SKM-1 (cell line): ENCODE data around the gene APEX1.

Source experiments
- DNase-seq: peaks from one replicate; lab custom pipeline; 2025; ENCODE audit not compliant: unreplicated experiment; lab: John Stamatoyannopoulos, UW

The APEX1 gene

DNA sequence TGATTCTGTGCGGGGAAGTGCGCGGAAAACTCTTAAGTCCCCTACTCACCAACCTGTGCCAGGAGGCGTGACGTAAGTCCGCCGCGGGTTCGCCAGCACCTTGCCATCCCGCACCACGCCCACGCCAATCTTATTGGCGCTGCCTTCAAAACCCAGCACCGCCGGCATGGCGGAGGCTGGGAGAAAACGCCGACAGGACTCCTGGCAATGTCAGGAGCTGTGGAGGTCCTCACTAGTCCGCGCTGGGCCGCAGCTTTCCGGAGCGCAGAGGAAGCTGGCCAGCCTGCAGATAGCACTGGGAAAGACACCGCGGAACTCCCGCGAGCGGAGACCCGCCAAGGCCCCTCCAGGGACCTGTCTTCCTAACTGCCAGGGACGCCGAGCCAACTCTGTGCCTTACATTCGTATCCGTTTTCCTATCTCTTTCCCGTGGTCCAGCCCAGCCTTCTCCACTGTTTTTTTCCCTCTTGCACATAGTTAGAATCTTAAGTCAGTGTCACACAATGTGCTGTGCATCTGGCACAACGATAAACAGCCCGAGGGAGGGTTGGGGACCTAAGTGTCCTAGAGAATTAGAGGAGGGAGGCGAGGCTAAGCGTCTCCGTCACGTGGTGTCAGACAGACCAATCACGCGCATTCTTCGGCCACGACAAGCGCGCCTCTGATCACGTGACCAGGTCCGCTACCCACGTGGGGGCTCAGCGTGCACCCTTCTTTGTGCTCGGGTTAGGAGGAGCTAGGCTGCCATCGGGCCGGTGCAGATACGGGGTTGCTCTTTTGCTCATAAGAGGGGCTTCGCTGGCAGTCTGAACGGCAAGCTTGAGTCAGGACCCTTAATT lies at the start of gene APEX1, which contains the start of gene OSGEP:
Gene APEX1, plus strand, starts transcription at position 711 of the 839 bp plus-strand sequence. CDS start 420 bp downstream, outside the sequence.
Gene OSGEP, minus strand, starts transcription at position 297 of the 839 bp plus-strand sequence. Its CDS starts 129 bp downstream, at position 168.
- DNase-seq, result peak; percentile 73

DNA sequence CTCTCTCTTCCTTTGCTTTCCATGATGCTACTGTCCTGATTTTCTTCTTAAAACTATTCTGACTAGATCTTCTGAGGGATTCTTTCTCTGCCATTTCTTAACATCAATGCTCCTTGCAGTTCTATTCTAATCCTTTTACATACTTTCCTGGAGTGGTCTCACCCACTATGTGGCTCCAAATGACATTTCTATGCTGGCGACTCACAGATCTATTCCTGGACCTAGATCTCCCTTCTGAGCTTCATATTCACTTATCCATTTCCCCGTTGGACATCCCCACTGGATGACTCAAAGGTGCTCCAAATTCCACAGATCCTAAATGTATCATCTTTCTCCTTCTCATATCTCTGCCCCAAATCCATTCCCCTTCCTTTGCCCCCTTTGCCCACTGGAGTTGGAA lies 45.8 kb upstream of the APEX1 start:
- no peak for DNase-seq

DNA sequence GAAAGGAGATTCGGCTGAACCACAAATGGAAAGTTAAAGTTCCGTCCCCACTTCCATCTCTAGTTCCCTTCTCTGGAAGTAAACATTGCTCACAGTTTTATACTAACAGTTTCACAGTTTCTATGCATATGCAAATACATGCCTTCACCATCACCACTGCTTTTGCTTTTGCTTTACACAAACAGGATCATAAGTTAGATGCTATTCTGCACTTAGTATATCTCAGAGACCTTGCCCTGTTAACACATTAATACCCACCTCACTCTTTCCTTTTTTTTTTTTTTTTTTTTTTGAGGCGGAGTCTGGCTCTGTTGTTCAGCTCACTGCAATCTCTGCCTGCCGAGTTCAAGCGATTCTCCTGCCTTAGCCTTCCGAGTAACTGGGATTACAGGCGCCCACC lies 42.6 kb upstream of the APEX1 start:
- no peak for DNase-seq

DNA sequence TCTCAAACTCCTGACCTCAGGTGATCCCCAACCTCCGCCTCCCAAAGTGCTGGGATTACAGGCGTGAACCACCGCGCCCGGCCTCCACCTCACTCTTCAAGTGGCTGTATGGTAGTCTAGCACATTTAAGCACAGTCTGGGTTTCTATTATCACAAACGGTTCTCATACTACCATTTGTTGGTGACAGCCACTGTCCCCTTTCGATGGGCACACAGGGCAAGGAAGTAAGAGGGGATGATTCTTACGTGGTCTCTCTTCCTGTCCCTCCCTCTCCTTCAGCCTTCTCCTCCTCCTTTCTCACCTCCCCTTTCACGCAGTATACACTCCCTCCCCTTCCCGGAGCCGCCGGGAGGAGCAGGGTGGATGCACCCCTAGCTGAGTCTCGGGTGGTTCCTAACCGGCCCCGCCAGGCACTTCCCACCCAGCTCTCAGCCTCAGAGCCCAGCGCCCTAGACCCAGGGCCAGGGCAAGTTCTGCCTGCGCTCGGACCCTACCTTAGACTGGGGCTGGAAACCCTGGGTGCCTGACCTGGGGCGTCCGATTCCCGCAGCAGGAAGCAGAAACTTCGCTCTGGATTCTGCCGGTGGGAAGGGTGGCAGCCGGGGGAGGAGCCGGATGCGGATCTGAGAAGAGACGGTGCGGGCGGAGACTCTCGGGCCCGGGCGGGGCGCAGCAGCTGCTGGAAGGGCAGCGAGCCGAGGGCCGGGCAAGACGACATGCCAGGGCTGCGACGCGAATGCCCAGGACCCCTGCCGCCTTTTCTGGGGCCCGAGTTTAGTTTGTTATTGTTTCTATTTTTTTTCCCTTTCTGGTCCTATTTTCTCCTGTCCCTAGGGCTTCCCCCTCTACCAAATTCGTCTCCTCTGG lies 41.9 kb upstream of the APEX1 start, which contains the start of gene TEP1:
Gene TEP1, minus strand, starts transcription at position 626 of the 868 bp plus-strand sequence. CDS start 5,062 bp downstream, outside the sequence.
- DNase-seq, result peak; percentile 21

DNA sequence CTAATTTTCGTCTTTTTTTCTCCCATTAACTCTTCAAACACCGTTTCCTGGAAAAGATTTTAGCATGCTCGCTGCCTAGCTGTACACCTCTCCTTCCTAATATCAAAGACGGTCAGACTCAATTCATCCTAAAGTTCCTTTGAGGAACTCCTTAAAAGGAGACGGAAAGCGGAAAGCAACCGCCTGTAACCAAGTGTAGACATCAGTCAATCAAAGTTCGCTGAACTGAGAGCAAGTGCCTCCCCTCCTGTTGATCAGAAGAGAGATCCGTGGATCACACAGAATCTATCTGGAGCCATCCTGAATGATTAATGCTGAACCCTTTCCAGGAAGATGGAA lies 41.3 kb upstream of the APEX1 start:
- DNase-seq, result no peak

DNA sequence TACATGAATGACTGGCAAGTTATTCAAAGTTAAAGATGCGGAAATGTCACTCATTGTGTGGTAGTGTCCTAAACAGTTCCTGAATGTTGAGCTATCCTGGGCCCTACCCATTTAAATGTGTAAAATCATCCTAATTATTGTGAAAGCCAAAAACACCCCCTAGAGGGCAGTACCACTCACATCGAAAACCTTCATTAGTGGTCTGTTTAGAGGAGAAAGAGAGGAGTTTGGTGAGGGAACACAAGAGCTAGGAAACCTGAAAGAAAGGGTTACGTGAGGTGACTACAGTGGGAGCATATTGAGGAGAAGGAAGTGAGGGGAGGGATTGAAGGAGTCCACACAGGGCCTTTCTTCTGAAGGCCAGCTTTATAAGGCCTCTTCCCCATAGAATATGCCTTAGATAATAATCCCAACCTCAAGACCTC lies 39.2 kb upstream of the APEX1 start:
- DNase-seq, result peak; percentile 38

DNA sequence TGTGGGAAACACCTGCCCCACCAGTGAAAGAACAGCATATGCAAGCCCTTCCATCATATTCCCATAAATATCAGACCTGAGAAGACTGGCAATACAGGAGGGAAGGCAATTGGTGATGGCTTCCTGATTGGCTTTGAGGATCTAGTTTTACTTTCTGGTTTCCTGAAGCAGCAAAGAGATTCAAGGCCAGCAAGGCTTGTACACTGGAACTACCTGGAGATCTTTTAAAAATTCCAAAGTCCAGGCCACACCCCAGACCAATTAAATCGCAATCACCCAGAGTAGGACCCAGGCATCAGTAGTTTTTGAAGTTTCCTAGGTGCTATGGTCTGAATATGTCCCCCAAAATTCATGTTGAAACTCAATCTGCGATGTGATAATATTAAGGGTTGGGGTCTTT lies 38.8 kb upstream of the APEX1 start:
- no peak for DNase-seq

DNA sequence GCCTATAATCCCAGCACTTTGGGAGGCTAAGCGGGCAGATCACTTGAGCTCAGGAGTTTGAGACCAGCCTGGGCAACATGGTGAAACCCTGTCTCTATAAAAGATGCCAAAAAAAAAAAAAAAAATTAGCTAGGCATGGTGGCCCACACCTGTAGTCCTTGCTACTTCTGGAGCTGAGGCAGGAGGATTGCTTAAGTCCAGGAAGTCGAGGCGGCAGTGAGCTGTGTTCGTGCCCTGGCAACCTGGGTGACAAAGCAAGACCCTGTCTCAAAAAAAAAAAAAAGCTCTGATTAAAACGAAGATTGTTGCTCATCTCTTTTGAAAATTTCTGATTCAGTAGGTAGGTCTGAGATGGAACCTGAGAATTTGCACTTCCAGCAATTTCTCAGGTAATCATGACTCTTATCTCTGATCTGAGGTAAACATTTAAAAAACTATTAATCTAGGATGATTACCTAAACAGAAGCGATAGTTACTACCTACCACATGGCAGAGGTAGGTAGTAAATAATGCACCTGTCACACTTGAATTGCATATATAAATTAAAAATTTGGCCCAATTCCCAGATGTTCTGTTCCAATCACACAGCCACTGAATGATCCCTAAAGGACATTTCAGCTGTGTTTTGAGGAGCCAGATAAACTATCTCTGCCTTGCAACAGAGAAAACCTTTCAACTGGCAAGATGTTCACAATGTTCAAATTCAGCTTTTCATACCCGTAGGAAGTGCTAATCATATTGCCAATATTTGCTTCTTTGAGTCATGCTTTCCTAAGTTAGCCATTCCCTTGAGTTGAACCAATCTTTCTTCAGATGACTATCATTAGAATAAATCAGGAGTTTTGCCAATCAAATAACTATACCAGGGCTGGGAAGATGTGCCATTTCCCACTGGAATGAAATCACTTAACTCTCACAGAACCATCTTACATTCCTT lies 37.5 kb upstream of the APEX1 start:
- DNase-seq, result no peak

DNA sequence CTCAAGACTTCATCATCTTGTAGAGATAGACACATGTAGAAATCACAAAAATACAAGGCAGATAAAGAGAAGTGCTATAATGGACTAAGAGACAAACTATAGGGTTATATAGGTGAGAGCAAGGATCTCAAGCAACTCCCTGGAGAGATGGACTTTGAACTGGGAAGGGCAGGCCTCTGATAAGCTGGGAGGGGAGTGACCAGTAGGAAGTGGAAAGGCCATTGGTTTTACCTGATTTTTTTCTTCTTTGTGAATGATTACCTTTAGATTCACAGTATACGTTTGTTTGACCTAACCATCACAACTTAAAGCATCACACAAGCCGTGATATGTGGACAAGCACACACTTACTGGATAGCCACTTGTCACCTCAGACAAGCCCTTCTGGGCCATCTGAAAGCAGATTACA lies 36.5 kb upstream of the APEX1 start:
- no peak for DNase-seq

DNA sequence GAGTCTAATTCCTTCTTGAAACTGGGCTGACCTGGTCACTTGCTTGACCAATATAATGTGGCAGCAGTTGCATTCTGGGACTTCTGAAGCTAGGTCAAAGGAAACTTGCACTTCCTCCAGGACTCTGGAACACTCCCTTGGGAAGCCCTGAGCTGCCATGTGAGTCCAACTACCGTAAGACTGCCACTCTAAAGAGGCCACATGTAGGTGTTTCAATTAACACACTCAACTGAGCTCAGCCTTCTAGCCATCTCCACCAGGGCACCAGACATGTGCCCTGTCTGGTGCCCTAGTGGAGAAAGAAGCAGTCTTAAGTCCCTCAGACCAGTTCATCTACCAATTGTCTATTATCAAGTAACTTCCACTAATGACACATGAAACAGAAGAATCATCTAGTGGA lies 35.6 kb upstream of the APEX1 start:
- DNase-seq, result no peak

DNA sequence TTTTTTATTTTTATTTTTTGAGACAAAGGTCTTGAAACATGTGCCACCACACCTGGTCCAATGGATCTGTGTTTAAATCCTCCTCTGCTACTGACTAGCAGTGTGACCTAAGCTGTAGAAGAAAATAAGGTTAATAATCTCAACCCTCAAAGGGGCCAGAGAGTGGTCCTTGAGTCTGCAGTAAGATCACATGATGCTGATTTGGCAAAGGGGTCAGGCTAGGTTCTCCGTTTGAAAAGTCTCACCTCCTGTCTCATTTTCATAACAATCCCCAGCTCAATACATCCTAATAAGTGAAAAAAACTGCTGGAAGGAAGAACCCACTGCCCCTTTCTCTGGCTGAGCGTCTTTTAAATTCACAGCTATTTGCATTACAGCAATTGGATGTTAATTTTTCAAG lies 33.8 kb upstream of the APEX1 start:
- no peak for DNase-seq

DNA sequence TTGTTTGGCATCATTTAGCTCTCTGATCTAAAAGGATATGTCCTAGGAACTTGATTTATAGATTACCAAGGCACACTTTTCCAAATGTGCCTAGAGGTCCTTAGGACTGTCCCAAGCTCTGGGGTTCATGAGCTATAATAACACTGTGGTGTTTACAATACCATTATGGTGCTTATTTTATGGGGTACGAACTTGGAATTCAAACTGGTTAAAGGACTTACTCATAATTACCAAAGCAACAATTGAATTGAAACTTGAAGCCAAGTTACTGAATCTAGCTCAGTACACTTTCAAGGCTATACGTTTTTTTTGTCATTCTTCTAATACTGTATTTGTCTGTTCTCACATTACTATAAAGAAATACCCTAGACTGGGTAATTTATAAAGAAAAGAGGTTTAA lies 32.1 kb upstream of the APEX1 start:
- no peak for DNase-seq

DNA sequence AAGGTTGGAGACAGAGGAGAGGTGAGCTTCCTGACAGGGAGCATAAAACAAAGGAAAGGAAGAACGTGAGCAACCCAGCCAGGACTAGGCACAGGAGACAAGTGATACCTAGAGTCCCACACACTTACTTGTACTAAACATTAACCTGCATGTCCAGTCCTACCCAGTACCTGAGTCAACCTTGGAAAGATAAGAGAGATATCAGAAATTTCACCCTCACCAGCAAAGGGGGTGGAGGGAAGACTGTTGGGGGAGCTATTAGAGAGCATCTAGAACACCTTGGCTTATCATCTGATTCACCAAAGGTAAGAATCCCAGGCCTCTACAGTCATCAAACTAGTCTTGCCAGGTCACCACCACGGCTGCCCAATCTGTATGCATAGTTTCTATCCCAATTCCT lies 30.2 kb upstream of the APEX1 start:
- no peak for DNase-seq

DNA sequence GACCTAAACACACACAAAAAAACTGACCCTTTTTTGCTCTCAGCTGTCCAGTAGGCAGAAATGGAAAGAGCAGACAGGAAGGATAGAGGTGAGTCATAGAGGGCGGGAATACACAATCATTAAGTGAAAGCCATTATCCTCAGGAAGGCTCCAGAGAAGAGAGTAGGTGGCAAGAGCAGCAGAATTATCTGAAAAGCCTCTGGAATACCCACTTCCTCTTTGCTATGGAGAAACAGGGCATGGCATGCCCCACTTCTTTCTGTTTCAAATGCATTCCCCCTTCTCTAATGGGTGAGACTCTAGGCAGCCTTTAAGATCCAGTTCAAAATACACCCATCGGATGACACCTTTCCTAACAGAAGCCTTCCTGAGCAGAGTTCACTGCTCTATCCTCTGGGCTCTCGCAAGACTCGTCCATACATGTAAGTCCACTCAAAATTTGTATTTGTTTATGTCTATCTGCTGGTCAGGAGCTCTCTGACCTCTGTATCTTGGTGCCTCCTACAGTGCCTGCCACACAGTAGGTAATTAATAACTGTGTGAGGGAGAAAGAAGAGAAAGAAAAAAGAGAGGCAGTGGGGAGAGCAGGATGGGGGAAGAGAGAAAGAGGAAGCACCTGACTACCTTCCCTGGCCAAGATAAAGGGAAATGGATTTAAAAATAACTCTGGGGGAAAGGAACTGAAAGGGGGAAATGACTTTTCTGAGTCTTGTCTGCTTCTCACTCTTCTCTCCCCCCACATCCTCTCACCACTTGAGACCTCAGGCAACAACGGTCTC lies 27.6 kb upstream of the APEX1 start:
- peak; percentile 80 for DNase-seq

DNA sequence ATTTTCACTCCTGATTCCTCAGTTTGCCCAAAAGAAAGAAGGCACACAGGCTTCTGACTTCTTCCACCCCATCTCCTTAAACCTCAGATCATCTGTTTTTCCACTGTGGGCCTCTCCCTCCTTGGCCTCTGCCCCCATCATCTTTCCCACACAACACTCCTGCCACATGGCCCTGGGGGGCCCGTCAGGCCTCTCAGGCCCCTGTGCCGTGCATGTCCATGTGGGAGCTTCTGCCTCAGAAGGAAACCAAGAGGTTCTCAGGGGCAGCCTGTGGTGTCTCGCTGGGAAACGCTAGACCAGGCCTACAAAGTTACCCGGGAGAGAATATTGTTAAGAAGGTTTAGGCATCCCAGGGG lies 27.0 kb upstream of the APEX1 start:
- no peak for DNase-seq

DNA sequence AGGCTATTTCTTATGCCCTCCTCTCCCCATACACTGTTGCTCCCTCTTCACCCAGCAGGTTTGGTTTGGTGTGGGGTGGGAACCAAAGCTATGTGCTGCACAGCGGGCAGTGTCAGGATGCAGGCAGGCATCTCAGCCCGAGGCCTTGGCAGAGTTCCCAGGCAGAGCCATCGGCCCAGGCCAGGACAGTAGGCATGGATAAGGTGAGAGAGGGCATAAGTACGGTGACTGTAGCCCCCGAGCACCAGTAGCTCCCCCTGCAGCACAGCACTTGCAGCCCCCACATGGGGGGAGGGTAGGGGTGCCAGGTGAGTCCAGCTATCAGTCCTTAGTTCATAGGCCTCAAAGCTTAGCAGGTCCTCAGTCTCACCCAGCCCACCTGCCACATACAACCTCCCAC lies 26.2 kb upstream of the APEX1 start:
- no peak for DNase-seq

DNA sequence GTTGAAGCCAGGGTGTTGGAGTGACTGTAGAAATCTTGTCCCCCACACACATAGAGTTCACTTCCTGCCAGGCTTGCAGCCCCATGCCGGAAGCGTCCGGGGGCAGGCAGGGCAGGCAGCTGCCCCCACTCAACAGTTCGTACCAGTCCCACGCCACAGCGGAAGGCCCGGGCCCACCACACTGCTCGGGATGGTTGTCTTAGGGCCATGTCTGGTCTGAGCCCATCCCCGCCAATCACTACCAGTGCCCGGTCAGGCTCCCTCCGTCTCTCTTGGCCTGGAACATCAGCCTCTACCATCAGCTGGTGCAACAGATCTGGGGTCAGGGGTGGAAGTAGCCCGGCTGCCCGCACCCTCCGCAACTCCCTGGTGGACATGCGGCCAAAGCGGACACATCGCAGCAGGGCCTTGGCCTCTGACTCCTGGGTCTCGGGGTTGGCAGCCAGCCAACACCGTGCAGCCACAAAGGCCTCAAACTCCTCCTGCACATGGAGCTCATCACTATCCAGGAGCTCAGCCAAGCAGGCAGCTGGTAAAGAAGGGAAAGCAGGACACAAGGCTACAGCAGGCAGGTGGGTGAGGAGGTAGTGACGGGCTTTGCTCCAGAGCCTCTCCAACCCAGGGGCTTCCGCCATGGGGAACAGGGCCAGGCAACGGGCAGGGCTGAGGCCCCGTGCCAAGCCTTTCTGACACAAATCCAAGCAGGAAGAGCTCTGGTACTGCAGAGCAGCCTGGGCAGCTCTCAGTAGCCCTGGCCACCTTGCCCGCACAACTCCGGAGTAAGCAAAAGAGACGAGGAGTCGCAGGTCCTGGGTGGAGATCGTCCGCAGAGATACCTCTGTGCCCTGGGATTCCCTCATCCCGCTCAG lies 25.0 kb upstream of the APEX1 start:
- DNase-seq, result no peak

DNA sequence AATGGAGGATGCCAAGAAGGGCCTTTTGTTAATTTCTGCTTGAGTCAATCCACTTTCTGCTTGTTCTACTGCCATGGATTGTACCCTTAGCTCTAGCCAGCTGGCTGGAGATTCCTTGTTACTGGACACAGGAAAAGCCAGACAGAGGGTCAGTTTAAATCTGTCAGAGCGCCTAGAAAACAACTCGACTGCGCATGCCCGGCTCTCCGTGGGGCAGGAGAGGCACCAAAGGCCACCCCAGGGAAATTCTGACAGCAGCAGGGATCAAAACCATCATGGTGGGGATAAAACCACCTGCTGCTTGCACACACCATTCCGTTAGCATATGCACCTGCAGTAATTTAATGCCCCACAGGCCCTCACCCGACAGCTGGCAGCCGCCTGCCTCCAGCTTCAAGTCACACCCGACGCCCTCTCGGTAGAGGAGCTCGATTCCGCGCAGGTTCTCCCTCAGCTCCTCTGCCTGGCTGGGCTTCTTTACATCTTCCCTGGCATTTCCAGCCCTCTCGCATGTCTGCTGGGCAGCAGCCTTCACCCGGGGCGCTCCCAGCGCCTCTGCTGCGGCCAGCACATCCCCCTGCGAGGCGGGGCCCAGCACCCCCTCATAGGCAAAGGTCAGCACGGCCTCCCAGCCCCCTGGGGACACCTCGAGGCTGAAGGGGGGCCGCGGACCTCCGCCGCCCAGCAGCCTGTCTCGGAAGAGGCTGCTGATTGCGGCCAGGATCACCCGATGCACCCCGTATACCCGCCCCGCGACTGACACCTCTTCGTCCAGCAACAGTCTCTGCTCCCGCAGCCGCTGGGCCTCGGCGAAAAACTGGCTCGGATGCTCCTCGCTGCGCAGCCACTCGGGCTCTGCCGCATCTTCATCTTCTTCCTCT lies 20.1 kb upstream of the APEX1 start:
- DNase-seq, result no peak
